Measurements from ENCODE around the gene UBE2L3. TPM values are rescaled to one million over a fixed set of nuclear protein-coding genes. Genes with fewer than 3 reads are reported as not detected.
A peak's percentile ranks its signal among the peaks of the same experiment; 100 is the strongest.
"Not testable (repeated sequence)": the region's sequence is repeated elsewhere in the genome, so short reads cannot be mapped to it uniquely, and the experiment has no call there.

The UBE2L3 gene
- 143 TPM for polyA plus RNA-seq (2012; ENCODE audit: insufficient read depth, insufficient read length, low read depth)

DNA sequence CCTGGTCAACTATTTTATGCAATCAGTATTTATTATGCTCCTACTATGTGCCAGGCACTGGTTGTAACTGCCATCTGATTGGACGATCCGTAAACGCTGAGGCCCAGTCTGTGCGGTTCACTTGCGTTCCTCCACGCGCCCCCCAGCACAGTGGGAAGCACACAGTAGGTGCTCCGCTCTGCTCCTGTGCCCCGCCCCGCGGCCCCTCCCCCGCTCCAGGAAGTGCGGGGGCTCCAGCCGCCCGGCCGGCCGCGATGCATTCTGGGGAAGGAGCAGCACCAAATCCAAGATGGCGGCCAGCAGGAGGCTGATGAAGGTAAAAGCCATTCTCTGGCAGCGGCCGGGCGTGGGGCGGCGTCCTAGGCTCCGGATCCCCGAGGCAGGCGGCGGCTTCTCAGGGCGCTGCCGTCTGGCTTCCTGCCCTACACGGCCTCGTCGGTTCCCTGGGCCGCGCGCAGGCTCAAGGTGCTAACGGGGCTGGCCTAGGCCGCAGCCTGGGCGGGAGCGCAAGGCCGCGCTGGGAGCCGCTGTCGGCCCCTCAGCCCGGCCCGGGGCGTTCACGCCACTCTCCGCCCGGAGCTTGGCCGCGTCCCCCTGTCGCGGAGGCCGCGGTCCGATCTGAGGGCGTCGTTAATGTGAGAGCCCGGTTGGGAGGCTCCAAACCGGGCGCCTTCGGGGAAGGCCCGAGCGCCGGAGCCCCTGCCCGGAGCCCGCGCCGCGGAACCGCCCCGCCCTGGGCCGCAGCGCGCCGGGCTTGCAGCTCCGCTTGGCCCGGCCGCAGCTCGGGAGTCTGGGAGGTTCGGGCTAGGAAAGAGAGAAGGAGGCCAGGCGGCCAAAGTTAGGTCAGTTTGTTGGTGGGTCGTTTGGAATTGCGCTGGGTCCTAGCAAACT is at the start of gene UBE2L3:
TSS of gene UBE2L3 (plus strand) at position 259 of the 891 bp plus-strand sequence. CDS start at position 290, 31 bp downstream.
- peak; percentile 89 for DNase-seq
- H3K4me3 ChIP-seq (ENCODE audit: low read depth, low read length), result peak within 1 kb of the TSS; percentile 98
- no peaks in the 10 kb centered on the region for H3K27me3 ChIP-seq
- H3K9me3 ChIP-seq, result no peaks in the 10 kb centered on the region
- TF ChIP-seq, protein P1, sequence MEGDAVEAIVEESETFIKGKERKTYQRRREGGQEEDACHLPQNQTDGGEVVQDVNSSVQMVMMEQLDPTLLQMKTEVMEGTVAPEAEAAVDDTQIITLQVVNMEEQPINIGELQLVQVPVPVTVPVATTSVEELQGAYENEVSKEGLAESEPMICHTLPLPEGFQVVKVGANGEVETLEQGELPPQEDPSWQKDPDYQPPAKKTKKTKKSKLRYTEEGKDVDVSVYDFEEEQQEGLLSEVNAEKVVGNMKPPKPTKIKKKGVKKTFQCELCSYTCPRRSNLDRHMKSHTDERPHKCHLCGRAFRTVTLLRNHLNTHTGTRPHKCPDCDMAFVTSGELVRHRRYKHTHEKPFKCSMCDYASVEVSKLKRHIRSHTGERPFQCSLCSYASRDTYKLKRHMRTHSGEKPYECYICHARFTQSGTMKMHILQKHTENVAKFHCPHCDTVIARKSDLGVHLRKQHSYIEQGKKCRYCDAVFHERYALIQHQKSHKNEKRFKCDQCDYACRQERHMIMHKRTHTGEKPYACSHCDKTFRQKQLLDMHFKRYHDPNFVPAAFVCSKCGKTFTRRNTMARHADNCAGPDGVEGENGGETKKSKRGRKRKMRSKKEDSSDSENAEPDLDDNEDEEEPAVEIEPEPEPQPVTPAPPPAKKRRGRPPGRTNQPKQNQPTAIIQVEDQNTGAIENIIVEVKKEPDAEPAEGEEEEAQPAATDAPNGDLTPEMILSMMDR (IDR thresholded peaks at IDR 0.05; ENCODE audit: low read depth, low read length), result no peak
- peaks cover 11% of the 10 kb centered on the region; the same call in 1 of the 2 replicates for H3K36me3 ChIP-seq
- no peaks in the 10 kb centered on the region for H3K4me1 ChIP-seq

DNA sequence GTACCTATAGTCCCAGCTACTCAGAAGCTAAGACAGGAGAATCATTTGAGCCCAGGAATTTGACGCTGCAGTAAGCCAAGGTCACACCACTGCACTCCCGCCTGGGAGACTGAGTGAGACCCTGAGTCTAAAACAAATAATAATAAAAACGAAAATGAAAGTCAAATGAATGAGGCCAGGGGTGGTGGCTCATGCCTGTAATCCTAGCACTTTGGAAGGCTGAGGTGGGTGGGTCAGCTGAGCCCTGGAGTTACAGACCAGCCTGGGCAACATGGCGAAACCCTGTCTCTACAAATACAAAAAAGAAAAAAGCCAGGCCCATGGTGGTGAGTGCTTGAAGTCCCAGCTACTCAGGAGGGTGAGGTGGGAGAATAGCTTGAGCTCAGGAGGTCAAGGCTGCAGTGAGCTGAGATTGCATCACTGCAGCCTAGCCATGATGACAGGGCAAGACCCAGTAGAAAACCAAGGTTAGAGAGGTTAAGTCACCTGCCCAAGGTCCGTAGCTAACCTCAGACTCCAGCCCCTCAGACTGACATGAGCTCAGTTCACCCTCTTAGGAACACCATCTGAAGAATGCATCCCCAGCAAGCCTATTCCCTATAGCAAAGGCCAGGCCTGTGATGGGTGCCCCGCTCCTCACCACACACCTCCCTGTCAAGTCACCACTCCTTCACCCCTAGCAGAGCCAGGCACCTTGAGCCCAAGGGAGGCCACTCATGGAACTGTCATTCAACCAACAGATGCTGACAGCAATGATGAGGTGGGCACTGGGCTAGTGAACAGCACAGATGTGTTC is 40.6 kb upstream of the UBE2L3 start:
- not testable (repeated sequence) for H3K4me1 ChIP-seq; H3K27me3 ChIP-seq; H3K9me3 ChIP-seq; H3K36me3 ChIP-seq; H3K4me3 ChIP-seq (ENCODE audit: low read depth, low read length); DNase-seq

DNA sequence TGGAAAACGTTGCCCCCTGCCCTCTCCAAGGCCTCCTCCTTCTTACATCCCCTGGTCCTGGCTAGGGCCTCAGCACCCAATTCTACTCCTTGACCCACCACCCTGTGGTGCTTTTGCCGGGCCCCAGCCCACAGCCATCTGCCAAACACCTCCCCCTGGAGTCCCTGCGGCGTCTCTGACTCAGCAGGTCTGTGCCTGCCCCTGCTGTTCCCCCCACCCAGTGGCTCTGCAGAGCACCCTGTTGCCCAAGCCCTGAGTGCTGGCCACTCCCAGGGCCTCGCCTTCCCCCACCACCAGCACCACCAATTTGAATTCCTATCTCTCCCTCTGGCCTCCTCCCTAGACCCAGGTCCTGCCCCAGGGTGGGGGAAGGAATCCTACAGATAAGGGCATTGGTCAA is 36.0 kb upstream of the UBE2L3 start:
- not testable (repeated sequence) for H3K36me3 ChIP-seq; H3K27me3 ChIP-seq; H3K4me3 ChIP-seq (ENCODE audit: low read depth, low read length); H3K9me3 ChIP-seq; H3K4me1 ChIP-seq; DNase-seq

DNA sequence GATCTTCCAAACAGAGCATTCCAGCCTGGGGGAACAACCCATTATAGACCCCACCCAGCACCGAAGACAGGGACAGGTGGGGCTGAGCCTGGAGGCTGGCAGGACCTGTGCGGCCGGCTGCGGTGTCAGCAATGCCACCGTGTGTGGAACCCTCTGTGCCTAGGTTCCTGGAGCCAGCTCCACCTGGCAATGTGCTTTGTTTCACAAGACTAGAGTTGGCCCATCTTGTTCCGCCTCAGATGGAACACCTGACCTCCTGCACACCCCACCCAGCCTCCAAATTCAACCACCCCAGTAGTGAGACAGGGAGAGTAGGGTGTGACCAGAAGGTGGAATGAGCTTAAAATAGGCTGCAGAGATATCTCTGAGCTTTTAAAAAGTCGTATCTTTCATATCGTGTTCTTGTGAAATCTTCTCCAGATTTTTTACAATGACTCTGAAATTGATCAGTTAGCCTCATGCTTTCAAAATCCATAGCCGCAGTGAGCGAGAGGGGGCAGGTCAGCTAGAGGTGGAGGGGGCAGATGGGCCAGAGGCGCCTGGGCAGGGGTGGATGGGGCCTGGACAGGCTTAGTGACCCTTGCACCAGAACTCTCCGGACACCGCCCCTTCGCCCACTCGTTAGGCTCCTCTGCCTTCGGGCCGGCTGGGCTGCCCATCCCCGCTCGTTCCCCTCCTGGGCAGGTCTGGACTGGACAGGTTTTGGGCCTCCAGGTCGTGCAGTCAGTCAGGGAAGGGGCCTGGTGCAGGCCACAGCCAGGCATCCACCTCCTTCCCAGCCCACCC is 34.5 kb upstream of the UBE2L3 start:
- not testable (repeated sequence) for DNase-seq; H3K27me3 ChIP-seq; H3K4me1 ChIP-seq; H3K36me3 ChIP-seq; H3K4me3 ChIP-seq (ENCODE audit: low read depth, low read length); H3K9me3 ChIP-seq

DNA sequence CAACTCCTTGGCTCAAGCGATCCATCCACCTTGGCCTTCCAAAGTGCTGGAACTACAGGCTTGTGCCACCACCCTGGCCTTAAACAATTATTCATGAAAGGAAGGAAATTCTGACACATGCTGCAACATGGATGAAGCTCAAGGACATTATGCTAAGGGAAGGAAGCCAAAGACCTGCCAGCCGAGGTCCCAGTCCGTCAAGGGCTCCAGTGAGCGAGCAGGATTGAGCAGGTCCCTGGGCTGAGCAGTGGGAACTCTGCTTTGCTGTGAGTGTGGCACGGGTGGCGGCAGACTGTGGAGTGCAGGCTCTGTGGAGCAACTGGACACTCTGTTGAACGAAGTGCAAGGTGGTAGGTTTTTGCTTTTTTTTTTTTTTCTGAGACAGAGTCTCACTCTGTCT is 27.7 kb upstream of the UBE2L3 start:
- H3K4me3 ChIP-seq (ENCODE audit: low read depth, low read length); H3K4me1 ChIP-seq; H3K36me3 ChIP-seq; H3K27me3 ChIP-seq; H3K9me3 ChIP-seq; DNase-seq: not testable (repeated sequence)

DNA sequence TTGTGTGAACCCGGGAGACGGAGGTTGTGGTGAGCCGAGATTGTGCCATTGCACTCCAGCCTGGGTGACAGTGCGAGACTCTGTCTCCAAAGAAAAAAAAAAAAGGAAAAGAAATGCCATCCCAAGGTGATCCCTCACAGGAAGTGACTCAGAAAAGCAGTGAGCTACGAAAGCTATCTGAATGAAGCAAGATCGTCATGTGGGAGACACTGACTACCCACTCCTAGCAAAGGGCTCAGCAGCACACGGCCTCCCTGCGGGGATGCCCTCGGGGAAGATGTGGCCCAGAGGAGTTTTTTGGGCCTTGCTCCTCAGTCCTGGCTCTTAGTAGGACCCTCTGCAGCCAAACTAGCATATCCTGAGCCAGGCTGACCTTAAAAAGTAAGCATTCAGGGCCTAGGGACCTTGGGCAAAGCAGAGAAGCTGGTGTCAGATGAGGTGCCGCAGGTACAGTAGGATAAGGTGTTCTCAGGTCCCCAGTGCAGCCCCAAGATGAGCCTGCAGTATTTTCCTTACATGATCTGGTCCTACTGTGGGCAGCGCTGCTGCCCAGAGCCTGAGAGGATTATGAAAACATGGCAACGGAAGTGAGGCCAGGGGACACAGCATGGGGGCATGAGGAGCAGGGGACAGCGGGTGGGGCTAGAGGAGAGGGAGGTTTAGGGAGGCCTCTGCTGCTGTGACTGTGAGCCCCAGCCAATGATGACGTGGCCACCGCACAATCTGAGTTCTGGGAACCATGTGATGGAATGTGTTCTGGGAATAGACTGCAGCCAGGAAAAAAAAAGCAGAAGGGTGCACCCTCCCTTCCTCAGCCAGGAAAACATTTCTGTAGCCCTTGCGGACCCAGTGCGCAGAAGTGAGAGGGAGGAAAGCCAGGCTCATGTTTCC is 22.8 kb upstream of the UBE2L3 start:
- DNase-seq; H3K36me3 ChIP-seq; H3K4me1 ChIP-seq; H3K9me3 ChIP-seq; H3K27me3 ChIP-seq; H3K4me3 ChIP-seq (ENCODE audit: low read depth, low read length): not testable (repeated sequence)

DNA sequence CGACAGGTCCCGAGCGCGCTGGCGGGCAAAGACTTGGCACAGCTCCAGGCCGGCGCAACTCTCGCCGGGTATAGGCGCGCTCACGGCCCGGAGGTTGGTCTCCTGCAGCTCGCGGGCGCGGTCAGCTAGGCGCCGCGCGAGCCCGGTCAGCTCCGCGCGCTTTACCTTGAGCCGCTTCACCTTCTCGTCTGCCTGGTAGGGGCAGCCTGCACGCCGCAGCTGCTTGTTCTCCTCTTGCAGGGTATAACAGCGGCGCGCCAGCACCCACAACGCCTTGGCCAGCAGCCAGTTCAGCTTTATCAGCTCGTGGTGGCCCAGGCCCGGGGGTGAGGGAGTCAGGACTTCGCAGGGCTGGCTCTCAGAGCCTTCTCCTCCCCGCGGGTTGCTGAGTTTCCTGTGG is 18.0 kb upstream of the UBE2L3 start:
- not testable (repeated sequence) for H3K9me3 ChIP-seq; H3K27me3 ChIP-seq; H3K4me3 ChIP-seq (ENCODE audit: low read depth, low read length); H3K4me1 ChIP-seq; DNase-seq; H3K36me3 ChIP-seq

DNA sequence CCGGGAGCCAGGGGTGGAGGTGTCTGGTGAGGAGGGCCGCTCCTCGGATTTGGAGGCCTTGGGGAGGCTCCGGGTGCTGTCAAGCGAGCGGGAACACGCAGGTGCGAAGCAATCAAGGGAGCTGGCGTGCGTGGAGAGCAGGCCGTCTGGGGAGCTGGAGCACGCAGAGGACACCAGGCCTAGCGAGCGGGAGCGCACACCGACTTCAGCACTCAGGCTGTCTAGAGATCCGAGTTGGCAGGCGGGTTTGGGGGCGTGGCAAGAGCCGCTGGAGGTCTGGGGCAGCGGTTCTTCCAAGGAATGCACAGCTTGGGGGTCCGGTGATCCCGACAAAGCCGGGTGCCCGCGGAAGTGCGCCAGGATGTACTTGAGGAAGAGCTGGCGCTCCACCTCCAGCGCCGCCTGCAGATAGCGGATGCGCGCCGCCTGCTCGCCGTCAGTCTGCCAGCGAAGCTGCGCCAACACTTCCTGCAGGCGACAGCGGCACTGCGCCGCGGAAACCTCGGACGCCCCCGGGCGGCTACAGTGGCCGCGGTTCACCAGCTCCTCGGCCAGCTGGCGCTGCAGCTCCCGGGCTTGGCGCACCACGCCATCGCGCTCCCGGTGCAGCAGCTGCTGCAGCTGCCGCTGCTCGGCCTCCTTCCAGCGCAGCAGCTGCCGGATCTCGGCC is 17.4 kb upstream of the UBE2L3 start:
- H3K4me3 ChIP-seq (ENCODE audit: low read depth, low read length); H3K9me3 ChIP-seq; DNase-seq; H3K36me3 ChIP-seq; H3K27me3 ChIP-seq; H3K4me1 ChIP-seq: not testable (repeated sequence)

DNA sequence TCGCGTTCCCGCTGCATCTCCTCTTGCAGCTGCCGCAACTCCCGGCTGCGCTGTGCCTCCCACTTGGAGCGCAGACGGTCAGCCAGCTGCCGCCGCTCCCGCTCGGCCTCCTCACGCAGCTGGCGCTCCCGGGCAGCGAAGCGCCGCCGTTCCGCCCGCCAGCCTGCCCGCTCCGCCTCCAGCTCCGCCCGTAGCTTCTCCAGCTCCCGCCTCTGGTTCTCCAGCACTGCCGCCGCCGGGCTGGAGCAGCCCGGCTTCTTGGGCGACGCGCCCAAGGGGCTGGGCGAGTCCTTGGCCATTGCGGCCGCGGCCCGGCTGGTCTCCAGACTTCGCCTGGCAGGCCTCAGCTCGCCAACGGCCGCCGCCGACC is 16.9 kb upstream of the UBE2L3 start:
- H3K27me3 ChIP-seq; DNase-seq; H3K4me3 ChIP-seq (ENCODE audit: low read depth, low read length); H3K36me3 ChIP-seq; H3K9me3 ChIP-seq; H3K4me1 ChIP-seq: not testable (repeated sequence)

DNA sequence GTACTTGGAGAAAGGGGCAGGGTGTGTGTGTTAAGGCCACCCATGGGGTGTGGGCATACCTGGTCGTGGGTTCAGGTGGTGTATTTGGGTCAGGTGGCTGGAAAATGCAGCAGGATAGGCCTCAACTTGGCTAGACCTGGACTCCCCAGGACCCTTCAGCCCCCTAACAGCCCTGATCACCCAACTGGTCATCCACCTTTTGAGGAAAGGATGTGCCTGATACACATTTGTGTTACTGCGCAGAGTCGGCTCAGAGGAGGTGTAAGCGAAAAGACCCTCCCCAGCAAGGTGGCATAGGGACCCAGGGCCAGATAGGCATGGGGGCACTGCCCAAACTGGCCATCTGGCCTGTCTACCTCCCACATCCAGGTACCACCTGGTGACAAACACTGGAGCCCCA is 16.2 kb upstream of the UBE2L3 start, which contains the start of gene RIMBP3C:
TSS of gene RIMBP3C (minus strand) at position 101 of the 400 bp plus-strand sequence. CDS start 485 bp downstream, outside the sequence.
- not testable (repeated sequence) for H3K4me3 ChIP-seq (ENCODE audit: low read depth, low read length); DNase-seq; H3K36me3 ChIP-seq; H3K9me3 ChIP-seq; H3K4me1 ChIP-seq; H3K27me3 ChIP-seq

DNA sequence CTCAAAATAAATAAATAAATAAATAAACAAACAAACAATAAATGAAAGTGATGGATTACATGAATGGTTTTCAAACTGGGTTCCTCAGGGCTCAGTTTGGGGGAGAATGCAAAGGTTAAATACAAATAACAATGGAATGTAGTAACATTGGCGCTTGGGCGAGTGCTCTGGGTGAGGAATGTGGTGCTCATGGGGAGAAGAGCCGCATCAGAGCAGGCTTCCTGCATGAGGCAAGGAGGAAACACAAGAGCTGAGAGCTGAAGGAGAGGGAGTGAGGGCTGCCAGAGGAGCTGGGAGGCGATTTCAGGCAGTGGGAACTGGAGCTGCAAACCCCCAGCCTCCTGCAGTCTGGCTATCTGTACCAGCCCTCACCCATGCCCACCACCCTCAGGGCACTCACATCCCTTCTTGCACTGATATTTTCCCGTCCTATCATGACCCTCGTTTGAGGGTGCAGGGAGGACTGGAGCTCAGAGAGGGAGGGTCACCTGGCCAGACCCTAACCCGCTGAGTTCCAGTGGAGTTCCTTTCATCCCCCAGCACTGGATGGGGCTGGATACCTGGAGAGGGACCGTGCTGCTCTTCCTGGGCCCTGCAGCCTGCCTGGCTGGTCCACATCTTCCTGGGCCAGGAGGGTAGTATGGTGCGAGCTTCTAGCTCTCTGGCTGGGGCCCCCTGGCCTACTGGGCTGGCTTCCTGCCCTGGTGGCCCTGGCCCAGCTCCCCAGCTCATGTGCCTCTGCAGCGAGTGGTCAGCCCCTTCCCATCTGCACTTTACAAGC is 8.0 kb upstream of the UBE2L3 start:
- not testable (repeated sequence) for H3K4me3 ChIP-seq (ENCODE audit: low read depth, low read length); H3K4me1 ChIP-seq; H3K9me3 ChIP-seq; H3K36me3 ChIP-seq; DNase-seq; H3K27me3 ChIP-seq

DNA sequence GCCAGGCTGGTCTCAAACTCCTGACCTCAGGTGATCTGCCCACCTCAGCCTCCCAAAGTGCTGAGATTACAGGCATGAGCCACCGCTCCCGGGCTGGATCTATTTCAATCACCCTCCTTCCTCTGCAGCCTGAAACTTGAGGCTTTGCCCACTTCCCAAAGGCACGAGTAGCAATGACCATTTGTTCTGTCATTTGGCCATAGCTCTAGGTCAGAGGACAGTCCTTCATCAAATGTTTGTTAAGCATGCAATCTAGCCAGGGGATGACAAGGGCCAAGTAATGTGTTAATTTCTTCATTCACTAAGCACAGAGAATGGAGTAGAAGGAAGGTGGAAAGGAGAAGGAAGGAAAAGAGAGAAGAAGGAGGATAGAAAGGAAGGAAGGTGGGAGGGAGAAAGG is 6.9 kb upstream of the UBE2L3 start:
- not testable (repeated sequence) for H3K4me1 ChIP-seq; H3K9me3 ChIP-seq; DNase-seq; H3K36me3 ChIP-seq; H3K4me3 ChIP-seq (ENCODE audit: low read depth, low read length); H3K27me3 ChIP-seq

Measured in BE2C (cell line).